Suprapubic skin (tissue), 3 donors: ENCODE results near the gene GRK2.

Experiments used
- CTCF ChIP-seq, 2 donors: fragments of 200-600 bp in 1 of 2; fragments of 450-650 bp in 1 of 2; sonication (generic) in 1 of 2; IDR thresholded peaks; one replicate each; pipeline ENCODE4 v1.5.1; 2016 to 2019; ENCODE audit warnings: antibody characterized with exemption in 2 of 2, mild to moderate bottlenecking in 1 of 2, moderate library complexity in 1 of 2
- POLR2AphosphoS5 ChIP-seq, 3 donors: sonication (generic); formaldehyde crosslinking; IDR thresholded peaks; one replicate each; pipeline ENCODE4 v1.6.1; 2017; ENCODE audit warnings: antibody characterized with exemption in 3 of 3

GRCh38 chr11:67264877-67265632, 1.2 kb upstream of the GRK2 start:
- no peak for TF ChIP-seq POLR2AphosphoS5 (IDR thresholded peaks at IDR 0.05)
- no peak for TF ChIP-seq CTCF (IDR thresholded peaks at IDR 0.05)
